GM23248 (cell line): ENCODE measurements around the gene STAMBP. TPM values are rescaled to one million over a fixed set of nuclear protein-coding genes. Genes with fewer than 3 reads are reported as not detected.

Source experiments
- DNase-seq: peaks from one replicate; pipeline ENCODE4 v3.0.0-alpha.2; 2015
- H2AFZ ChIP-seq: fragments of 200-600 bp; sonication (generic); 2 replicates; pipeline ENCODE4 v1.6.1; 2016; ENCODE audit warnings: antibody characterized with exemption
- H3F3A ChIP-seq: fragments of 200-600 bp; sonication (generic); 2 replicates; pipeline ENCODE4 v1.6.1; 2016; ENCODE audit warnings: mild to moderate bottlenecking, antibody characterized with exemption, mixed run types; ENCODE audit not compliant: insufficient read depth
- H3K27ac ChIP-seq: fragments of 200-600 bp; sonication (generic); 2 replicates; pipeline ENCODE4 v1.5.1; 2016; ENCODE audit warnings: mild to moderate bottlenecking
- H3K27me3 ChIP-seq: fragments of 200-600 bp; sonication (generic); replicated peaks from 2 replicates; pipeline ENCODE4 v1.6.1; 2016; ENCODE audit warnings: mild to moderate bottlenecking; ENCODE audit not compliant: insufficient read depth
- H3K36me3 ChIP-seq: fragments of 200-600 bp; sonication (generic); 2 replicates; pipeline ENCODE4 v1.6.1; 2016; ENCODE audit warnings: low read depth, mild to moderate bottlenecking
- H3K4me1 ChIP-seq: fragments of 200-600 bp; sonication (generic); 2 replicates; pipeline ENCODE4 v1.6.1; 2016; ENCODE audit warnings: mild to moderate bottlenecking; ENCODE audit not compliant: insufficient read depth
- H3K4me2 ChIP-seq: fragments of 200-600 bp; sonication (generic); one replicate; pipeline ENCODE4 v1.6.1; 2016; ENCODE audit warnings: mild to moderate bottlenecking; ENCODE audit not compliant: unreplicated experiment
- H3K4me3 ChIP-seq: fragments of 200-600 bp; sonication (generic); 2 replicates; pipeline ENCODE4 v1.5.1; 2016; ENCODE audit warnings: mild to moderate bottlenecking
- H3K79me2 ChIP-seq: fragments of 200-600 bp; sonication (generic); 2 replicates; pipeline ENCODE4 v1.6.1; 2016; ENCODE audit warnings: mild to moderate bottlenecking; ENCODE audit not compliant: insufficient read depth
- H3K9ac ChIP-seq: fragments of 200-600 bp; sonication (generic); 2 replicates; pipeline ENCODE4 v1.6.1; 2016; ENCODE audit warnings: mild to moderate bottlenecking
- H3K9me2 ChIP-seq: fragments of 200-600 bp; sonication (generic); 2 replicates; pipeline ENCODE4 v1.6.1; 2016; ENCODE audit warnings: mixed run types, mild to moderate bottlenecking, moderate library complexity; ENCODE audit not compliant: insufficient read depth
- H3K9me3 ChIP-seq: fragments of 200-600 bp; sonication (generic); one replicate; pipeline ENCODE4 v1.6.1; 2017; ENCODE audit warnings: low read depth
- H4K20me1 ChIP-seq: fragments of 200-600 bp; sonication (generic); 2 replicates; pipeline ENCODE4 v1.6.0; 2016; ENCODE audit not compliant: insufficient read depth
- EZH2 ChIP-seq: fragments of 200-600 bp; sonication (generic); IDR thresholded peaks from 2 replicates; pipeline ENCODE4 v1.6.1; 2018; ENCODE audit warnings: antibody characterized with exemption, mild to moderate bottlenecking; ENCODE audit not compliant: insufficient read depth, poor library complexity, severe bottlenecking
- EZH2phosphoT487 ChIP-seq: fragments of 200-600 bp; sonication (generic); IDR thresholded peaks from 2 replicates; pipeline ENCODE4 v1.6.1; 2018; ENCODE audit warnings: antibody characterized with exemption, moderate library complexity, mild to moderate bottlenecking, low read depth; ENCODE audit not compliant: insufficient read depth
- WGBS, 2 experiments: methylation state at CpG; one replicate each; pipeline ENCODE4 v1.1.6; 2015 to 2017; ENCODE audit warnings: low lambda C conversion rate in 2 of 2, low coverage in 1 of 2; ENCODE audit errors: missing lambda C conversion rate in 2 of 2; 5-methylcytosine and 5-hydroxymethylcytosine counted together
- in situ Hi-C: fragments of 300-500 bp; cut with MboI; formaldehyde crosslinking; loops from 2 replicates; pipeline ENCODE4 v1.15.0; 2020
- polyA plus RNA-seq: library from polyadenylated mRNA; unstranded; fragments of >200 nt; fragmentation: Nextera tagmentation; extraction: Ambion mirVana; gene quantifications from 2 replicates; pipeline ENCODE4 v1.2.1, GENCODE V29; 2016
- total RNA-seq: library from RNA; depleted of rRNA; stranded (reverse); fragments of >200 nt; shearing (Covaris generic); gene quantifications from 2 replicates; pipeline ENCODE4 v1.2.3, GENCODE V29; 2014

Gene STAMBP
- total and polyA plus RNA-seq, 2 experiments from 2014 or later = 24.4 to 35.9 TPM

DNA sequence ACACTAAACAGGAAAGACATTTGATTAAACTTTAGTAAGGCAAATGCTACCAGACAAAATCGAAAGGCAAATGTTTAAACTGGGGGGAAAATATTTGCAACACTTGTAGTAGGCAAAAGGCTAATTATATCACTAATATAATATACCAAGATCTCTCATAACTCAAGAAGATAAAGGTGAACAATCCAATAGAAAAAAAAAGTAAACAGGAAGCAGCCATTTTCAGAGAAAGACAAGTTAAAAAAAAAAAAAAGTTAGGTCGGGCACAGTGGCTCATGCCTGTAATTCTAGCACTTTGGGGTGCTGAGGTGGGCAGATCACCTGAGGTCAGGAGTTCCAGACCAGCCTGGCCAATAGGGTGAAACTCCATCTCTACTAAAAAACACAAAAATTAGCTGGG lies 59.6 kb downstream of the STAMBP start:
- Histone ChIP-seq H3K9ac (no peak overlapping the region), H3K9me2 (no peaks in the 10 kb centered on the region), H3F3A (no peaks in the 10 kb centered on the region), H3K36me3 (no peaks in the 10 kb centered on the region), H3K27ac (no peak overlapping the region), H3K4me2 (no peak overlapping the region), H4K20me1 (no peaks in the 10 kb centered on the region), H3K27me3 (peaks cover 88% of the 10 kb centered on the region), H2AFZ (no peak overlapping the region), H3K4me1 (no peaks in the 10 kb centered on the region), H3K4me3 (no peak overlapping the region), H3K9me3 (no peaks in the 10 kb centered on the region), H3K79me2 (no peaks in the 10 kb centered on the region)
- in situ Hi-C loops = no loop called here
- no peak for DNase-seq
- WGBS, 2 experiments = 28 to 37% methylated on average over 2 of the region's 2 CpGs
- no peak for TF ChIP-seq EZH2phosphoT487
- no peak for TF ChIP-seq EZH2

DNA sequence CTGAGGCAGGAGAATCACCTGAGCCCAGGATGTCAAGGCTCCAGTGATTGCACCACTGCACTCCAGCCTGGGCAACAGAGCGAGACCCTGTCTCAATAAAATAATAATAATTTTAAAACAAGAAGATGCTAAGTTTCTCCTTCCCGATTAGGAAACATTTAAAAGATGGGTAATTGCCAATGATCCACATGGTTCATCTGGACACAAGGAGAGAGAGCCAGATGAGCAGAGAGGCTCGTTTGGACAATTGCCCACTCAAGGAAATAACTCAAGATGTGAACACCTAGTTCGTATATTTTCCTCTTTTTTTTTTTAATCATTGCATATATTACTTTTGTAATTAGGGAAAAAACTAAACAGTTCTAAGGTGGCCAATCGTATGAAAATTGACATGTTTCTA lies 60.4 kb downstream of the STAMBP start:
- Histone ChIP-seq H3K9me2 (no peaks in the 10 kb centered on the region), H3K9me3 (no peaks in the 10 kb centered on the region), H3K27ac (no peak overlapping the region), H3K9ac (no peak overlapping the region), H3K4me3 (no peak overlapping the region), H3F3A (no peaks in the 10 kb centered on the region), H3K4me1 (no peaks in the 10 kb centered on the region), H3K79me2 (no peaks in the 10 kb centered on the region), H3K27me3 (peaks cover 88% of the 10 kb centered on the region), H2AFZ (no peak overlapping the region), H3K4me2 (no peak overlapping the region), H4K20me1 (no peaks in the 10 kb centered on the region), H3K36me3 (no peaks in the 10 kb centered on the region)
- no peak for DNase-seq
- no peak for TF ChIP-seq EZH2phosphoT487
- no peak for TF ChIP-seq EZH2
- 26 to 28% methylated on average over 5 of the region's 5 CpGs for WGBS, 2 experiments
- in situ Hi-C loops = no loop called here

DNA sequence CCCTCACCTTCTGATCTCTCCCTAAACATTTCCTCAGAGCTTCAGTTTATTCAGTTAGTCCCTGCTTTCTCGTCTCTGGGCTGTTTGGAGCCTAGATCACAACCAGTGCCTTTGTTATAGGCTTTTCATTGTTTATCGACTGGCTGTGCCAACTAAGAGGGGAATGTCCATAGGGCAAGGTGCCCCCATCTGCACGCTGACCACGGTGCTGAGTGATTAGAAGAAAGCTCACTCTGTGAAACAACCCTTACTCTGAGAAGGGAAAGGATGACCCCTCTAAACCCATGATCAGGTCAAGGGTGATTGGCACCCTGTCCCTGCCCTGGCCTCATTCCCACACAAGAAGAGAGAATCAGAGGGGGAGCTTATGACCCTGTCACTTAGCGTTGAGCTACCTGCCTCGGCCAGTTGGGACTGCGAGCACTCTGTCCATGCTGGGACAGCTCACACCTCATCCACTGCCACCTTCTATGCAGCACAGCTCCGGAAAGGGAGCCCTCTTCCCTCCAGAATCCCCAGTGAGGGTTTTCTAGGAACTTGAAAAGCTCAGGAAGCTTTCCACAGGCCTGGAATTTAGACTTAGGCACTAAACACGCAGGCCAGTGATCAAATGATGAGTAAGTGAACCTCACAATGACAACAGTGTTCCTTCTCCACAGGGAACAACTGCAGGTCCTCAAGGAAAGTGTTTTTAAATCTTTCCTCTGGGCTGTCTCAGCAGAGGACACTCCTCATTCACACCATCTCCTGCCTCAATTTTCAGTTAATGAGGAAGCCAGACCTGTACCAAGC lies 61.7 kb downstream of the STAMBP start:
- no peaks in the 10 kb centered on the region for H3K9me2 ChIP-seq
- in situ Hi-C loops = no loop called here
- no peak overlapping the region for H3K4me3 ChIP-seq
- no peak overlapping the region for H2AFZ ChIP-seq
- H3F3A ChIP-seq = peaks cover 2% of the 10 kb centered on the region; the same call in 1 of the 2 replicates
- H3K9me3 ChIP-seq = no peaks in the 10 kb centered on the region
- H3K27ac ChIP-seq = no peak overlapping the region
- no peaks in the 10 kb centered on the region for H3K4me1 ChIP-seq
- H3K36me3 ChIP-seq = no peaks in the 10 kb centered on the region
- peaks cover 87% of the 10 kb centered on the region for H3K27me3 ChIP-seq
- no peaks in the 10 kb centered on the region for H4K20me1 ChIP-seq
- TF ChIP-seq EZH2 = no peak
- TF ChIP-seq EZH2phosphoT487 = no peak
- no peaks in the 10 kb centered on the region for H3K79me2 ChIP-seq
- H3K4me2 ChIP-seq = no peak overlapping the region
- 74 to 77% methylated on average over 9 of the region's 9 CpGs for WGBS, 2 experiments
- H3K9ac ChIP-seq = no peak overlapping the region
- peak; percentile 41 for DNase-seq

DNA sequence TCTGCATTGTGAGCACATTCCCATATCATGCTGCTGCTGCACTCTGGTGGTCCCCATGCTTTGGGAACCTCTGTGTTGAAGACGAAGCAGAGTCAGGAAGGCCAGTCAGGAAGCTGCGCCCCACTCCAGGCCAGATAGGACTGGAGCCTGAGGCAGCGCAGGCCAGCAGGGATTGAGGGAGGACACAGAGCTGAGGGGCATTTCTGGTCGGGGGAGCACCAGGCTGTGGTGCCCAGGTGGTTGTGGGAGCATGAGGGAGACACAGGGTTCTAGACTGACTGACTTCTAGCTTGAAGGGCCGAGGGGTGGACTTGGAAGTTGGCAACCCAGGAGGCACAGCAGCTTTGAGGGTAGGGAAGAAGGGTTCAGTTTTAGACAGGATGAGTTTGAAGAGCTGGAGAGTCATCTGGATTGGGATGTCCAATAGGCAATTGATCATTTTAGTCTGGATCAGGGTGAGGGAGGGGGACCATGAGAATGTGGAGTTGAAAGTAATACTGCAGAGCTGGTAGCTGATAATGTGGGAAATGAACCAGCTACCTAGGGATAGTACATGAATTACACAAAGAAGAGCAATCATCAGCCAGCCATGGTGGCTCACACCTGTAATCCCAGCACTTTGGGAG lies 62.6 kb downstream of the STAMBP start:
- H4K20me1 ChIP-seq = 0 out of 2 replicates have a peak, but pooled peaks cover 6% of the 10 kb centered on the region
- H3K9me3 ChIP-seq = no peaks in the 10 kb centered on the region
- no peak overlapping the region for H2AFZ ChIP-seq
- no peaks in the 10 kb centered on the region for H3K36me3 ChIP-seq
- no peaks in the 10 kb centered on the region for H3K79me2 ChIP-seq
- no peak overlapping the region for H3K27ac ChIP-seq
- DNase-seq = no peak
- no peak overlapping the region for H3K9ac ChIP-seq
- 68 to 75% methylated on average over 5 of the region's 5 CpGs for WGBS, 2 experiments
- no peak overlapping the region for H3K4me3 ChIP-seq
- TF ChIP-seq EZH2 = no peak
- TF ChIP-seq EZH2phosphoT487 = no peak
- peaks cover 5% of the 10 kb centered on the region for H3K4me1 ChIP-seq
- in situ Hi-C loops = no loop called here
- no peak overlapping the region for H3K4me2 ChIP-seq
- no peaks in the 10 kb centered on the region for H3K9me2 ChIP-seq
- H3K27me3 ChIP-seq = peaks cover 82% of the 10 kb centered on the region
- H3F3A ChIP-seq = peaks cover 11% of the 10 kb centered on the region
